ENCODE measurements around the gene CCDC85A.
A peak's percentile ranks its signal among the peaks of the same experiment; 100 is the strongest.

CCDC85A gene

DNA sequence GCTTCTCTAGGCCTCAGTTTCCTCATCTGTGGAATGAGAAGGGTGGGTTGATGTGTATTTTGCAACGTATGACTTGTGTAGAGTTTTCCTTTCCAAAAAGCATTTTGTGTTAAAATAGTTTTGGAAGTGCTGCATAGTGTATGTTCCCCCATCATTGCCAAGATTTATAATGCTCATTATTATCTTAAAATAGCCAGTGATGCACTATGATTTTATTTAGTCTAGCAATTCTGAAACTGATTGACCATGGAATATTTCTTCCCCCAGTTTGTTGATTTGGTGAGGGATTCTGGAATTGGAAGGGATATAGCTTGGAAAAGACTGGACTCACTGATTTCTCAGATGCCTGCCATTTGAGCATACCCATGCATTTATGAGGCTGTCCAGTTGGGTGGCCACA is 130.6 kb downstream of the CCDC85A start:
- no peak for DNase-seq

DNA sequence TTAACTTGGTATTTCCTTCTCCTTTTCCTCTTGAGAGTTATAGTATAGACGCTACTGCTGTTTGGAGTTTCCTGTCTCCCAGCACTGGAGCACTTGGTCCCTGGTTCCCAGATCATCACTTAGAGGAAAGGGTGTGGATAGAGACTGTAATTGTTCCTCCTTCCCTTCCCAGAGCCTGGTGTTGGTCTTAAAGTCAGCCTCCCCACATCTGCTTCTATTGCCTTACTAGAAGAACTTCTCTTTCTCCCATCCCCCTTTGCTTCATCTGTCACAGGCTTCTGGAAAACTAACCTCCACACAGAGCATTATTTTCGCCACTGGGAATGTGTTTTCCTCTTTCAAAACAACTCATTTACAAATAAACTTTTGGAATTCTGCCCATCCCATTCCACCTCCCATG is 131.0 kb downstream of the CCDC85A start:
- no peak for DNase-seq

DNA sequence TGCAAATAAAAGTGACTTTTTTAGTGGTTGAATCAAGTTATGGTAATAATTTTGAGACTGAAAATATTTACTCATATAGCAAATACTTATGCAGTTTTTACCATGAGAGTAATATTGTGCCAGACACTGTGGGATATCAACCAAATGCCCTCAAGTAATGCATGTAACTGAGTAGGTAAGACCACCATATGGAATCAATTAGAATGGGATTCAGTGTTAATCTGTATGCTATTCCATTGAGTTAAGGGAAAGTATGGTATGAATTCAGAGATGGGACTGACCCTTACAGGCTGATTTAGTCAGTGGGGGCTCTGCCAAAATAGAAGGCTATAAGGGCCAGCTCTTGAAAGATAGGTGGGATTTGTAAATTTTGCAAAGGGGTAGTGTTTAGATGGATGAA is 131.6 kb downstream of the CCDC85A start:
- DNase-seq, result no peak

DNA sequence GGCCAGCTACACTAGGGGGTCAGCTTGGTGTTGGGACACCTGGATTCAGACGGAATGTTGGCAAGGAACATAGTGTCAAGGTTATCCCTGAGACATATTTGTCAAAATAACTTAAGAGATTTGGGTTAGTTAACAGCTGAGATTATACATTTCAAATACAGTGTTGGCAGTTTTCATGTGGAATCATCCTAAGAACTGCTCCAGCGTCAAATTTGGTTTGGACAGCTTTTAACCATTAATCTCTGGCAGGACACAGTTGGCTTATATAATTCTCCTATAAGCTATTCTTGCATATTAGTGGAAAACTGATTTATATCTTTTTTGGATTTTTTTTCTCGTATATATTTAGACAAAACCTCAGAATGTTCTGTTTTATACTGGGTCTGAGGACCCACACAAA is 132.2 kb downstream of the CCDC85A start:
- DNase-seq, result no peak

DNA sequence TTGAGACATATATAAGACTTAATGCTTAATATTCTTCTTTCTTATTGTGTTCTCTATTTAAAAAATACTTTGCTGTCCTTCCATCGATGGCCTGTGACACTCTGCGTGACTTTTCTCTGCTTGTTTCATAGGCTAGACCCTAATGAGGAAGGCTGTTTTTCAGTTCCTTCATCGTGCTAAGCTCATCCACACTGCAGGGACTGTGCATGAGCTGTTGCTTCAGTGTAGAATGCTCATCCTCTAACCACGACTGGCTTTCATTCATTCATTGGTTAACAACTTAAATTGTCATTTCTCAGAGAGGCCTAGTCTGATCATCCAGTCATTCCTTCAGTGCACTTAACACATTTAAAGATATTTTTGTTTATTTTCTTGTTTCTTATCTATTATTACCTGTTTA is 134.4 kb downstream of the CCDC85A start:
- DNase-seq, result no peak

DNA sequence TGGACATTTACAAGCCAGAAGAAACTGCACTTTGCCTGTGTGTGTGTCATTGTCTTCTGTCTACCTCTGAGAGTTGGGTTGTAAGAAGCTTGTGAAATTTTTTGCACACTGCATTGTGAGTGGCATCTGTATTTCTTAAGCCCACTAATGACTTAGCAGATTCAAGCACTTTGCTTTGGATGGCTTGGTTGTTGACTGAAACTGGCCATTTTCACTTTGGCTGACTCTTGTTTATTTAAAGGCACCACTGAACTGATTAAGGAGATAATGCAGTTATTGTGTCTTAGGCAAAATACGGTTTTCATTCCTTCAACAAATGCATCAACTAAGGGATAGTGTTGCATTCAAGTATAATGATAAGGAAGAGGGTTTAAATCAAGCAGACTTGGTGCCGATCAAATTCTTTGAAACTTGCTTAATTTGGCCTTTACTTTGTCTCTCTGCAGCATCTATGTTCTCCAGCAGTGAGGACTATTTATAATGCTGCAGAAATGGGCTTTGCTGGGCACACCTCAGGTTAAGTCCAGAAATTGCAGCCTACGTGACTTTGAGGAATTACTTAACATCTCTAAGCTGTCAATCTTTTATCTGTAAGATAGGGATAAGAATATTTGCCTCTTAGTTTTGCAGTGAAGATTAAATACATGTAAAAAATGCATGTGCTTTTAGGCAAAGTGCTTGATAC is 142.0 kb downstream of the CCDC85A start:
- no peak for DNase-seq

DNA sequence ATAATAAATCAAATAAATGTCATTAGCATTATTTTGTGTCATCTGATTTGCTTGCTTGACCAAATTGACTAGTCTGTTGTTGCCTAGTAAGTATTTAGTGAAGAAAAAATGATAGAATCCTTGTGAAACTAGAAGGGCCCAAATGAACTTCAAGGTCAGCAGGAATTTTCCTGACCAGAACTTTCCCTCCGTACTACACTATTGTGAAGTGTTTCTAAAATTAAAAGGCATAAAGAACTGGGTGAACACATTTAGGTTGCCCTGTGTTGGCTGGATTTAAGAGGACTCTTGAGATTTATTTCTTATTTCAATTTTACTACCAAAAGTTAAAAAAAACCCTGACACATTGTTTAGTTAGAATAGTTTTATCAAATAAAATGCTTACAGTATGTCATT is 142.6 kb downstream of the CCDC85A start:
- DNase-seq, result no peak

DNA sequence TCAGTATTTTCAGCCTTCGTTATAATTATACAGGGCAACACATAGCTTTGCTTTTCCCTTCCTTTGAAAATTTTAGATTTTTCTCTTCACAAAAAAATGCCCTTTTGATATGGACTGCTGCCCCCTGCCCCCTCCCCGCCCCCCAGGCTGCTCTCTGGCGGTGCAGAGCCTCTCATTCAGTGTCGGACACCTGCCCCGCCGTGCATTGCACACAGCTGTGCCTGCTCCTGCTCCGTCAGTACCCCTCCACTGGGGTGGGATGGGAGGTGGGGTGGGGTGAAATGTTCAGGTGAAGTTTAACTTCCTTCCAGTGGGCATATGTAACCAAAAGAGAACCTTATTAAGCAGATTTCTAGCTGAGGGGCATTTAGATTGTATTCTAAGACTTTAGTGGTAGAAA is 148.0 kb downstream of the CCDC85A start:
- DNase-seq, result no peak

DNA sequence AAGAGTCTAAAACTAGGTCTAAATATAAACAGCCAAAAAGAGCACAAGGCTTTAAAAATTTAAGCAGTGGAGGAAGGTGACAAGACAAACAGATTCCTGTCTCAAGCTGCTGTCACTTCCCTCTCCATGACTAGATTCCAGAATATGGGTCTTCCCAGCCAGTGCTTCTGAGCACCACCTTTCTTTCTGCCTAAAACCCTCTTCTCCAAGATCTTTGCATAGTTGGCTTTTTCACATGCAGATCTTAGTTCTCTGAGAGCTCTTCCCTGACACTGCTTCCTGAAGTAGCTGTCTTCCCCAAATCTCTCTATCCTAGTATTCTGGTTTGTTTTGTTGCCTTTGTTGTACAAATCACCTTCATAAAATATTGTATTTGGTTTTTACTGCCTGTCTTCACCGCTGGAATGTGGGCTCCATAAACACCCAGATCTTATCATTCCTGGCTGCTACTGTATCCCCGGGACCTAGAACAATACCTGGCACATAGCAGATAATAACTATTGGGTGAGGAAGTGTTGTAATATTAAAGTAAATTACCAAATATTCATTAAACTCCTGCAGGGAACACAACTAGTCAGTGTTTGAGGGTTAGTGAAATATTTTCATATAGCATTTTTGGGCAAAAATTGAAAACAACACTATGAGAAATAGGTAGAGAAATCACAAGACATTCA is 150.2 kb downstream of the CCDC85A start:
- DNase-seq, result peak; percentile 6

DNA sequence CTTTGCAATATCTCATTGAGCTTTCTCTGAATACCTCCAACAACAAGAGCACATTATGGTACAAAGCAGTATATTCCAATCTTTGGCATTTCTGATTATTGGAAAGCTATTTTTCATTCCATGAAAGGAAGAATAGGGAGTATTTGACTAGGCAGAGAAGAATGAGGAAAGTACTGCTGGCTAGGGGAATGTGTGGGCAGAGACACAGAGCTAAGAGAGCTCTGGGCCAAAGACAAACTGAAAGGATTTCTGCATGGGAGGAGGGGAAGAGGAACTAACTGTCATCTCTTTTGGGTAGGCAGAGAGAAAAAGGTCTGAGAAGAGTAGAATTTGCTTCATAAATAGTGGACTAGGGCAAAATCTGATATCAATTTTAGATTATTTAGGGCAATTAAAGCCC is 150.8 kb downstream of the CCDC85A start:
- DNase-seq, result peak; percentile 53

DNA sequence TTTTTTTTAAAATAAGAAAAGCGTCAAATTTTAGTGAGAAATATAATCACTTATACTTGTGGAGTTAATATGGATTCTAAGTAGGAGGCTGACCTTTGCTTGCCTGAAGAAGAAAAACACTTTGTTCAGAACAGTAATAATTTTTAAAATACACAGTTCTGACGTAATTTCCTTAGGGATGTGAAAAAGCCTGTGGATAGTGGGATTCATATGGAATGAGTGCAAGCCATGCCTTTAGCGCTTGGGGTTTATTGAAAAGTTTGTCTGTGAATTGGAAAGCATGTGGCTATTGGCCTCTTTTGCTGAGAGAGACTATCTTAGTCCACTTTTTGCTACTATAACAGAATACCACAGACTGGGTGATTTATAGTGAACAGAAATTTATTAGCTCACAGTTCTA is 151.3 kb downstream of the CCDC85A start:
- no peak for DNase-seq

DNA sequence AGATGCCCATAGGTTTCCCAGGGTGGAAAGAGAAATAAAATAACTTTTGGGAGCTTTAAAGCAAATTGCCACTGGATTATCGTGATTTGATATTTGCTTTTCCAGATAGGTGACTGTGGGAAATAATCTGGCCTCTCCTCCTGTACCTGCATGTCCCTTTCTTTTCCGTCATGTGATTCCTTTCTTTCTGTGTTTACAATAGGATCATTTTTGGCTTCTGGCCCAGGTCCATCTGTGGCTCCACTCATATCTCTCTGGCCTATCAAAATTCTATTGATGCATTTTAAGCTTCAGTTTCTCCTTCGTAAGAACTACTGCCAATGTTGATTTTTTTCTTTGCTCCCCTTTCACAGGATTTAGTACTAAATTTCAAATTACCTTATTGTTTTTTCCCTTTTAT is 153.6 kb downstream of the CCDC85A start:
- DNase-seq, result no peak

DNA sequence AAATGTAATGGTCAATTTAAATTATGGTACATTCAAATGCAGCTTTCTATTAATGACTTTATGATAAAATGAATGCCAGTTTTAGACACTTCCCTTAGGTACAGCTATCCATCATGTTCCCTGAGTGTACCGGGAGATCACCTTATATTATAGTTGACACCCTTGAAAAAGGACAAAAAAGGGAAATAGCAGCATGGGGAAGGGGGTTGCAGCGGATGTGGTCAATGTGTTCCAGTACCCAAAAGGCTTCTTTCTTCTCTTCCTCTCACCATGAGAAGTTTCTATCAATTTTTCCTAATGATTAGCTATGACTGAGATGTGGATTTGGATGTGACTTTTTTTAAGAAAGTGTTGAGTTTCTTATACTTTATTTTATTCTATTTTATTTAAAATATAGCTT is 154.4 kb downstream of the CCDC85A start:
- DNase-seq, result no peak

DNA sequence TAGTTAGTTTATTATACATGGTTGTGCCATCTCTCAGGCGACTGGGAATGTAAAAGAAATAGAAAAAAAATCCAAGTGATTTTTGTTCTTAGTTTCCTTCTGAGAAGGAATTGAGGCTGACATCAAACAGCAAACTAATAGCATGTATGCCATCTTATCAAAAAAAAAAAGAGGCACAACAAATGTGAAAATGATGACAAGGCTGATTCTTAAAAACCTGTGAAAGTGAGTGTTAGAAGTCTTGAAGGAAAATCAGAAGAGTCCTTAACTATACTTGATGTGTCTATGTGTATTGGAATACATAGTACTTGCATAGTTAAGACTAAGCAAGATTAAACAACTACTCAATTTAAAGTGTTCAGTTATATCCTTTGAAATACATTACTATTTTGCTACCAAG is 161.0 kb downstream of the CCDC85A start:
- no peak for DNase-seq

DNA sequence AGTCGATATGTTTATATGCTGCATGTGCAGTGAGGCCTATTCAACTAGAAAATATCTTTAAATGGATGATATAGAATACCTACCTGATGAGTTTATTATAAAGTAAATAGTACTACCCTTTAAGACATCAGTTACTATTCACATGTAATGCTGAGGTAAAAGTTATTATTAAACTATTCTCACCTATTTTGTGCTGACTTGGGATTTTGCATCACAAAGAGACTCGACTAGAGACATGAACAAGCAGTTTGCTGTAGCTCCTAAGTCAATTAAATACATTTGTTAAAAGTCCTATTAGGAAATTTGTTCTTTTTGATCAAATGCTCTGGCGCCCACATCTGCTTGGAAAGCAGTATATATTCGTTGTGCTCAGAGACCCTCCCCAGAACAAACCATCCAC is 164.1 kb downstream of the CCDC85A start:
- no peak for DNase-seq

DNA sequence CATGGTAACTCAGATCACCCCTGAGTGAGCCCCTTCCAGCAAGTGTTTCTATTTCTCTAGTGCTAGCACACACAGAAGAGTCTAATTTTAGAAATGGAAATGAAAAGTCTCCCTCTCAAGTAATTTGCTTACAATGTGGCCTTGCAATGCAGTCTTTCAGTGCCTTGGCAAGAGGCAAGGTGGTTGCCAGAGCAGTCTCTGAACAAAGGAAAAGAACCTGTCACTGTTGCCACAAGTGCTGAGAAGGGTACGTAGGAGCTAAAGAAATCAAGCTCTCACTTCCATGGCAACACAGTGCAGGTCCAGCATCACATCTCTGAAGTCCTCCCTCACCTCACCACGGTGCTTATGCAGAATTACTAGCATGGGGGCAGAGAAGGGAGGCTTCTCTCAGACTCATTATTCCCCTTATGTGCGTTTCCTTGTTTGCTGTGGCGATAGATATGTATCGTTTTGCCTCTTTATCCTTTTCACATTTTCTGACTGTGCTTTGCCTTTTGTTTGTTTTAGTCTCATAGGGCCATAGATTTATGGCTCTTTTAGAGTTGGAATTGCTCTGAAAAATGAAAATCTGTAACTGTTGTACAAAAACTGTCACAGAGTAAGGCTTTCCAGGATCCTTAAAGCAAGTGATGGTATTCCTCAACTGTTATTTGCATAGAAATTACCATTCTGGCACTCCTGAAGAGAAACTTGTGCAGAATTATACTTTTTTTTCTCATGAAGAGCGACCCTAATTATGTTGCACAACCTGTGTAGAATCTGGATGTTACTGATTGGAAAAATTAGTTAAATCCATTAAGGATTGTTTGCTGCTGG is 164.8 kb downstream of the CCDC85A start:
- no peak for DNase-seq

DNA sequence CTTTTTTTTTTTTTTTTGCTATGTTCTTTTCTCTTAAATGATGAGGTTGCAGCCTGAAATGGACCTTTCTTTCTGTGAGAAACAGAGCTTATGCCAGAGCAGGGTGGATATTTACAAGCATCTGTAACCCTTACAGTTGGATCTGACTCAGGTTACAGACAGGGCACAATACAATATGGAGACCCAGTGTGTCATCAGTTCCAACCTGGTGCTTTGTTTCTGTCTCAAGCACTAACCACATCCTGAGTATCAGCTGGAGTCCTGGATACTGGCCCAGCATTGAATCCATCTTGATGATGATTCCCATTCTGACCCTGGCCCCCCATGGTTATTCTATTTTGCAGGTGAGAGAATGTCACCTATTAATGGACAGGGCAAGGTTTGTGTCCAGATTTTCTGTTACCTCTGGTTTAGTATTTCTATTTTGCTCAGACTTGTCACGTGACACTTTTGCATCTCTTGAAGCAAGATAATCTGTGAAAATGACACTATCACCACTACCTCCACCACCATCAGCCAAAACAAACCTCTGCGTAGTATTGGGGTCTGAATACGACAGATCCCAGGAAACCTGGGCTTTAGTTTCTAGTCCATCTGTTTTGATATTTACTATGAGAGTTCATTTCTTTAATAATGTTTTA is 174.0 kb downstream of the CCDC85A start:
- DNase-seq, result no peak

DNA sequence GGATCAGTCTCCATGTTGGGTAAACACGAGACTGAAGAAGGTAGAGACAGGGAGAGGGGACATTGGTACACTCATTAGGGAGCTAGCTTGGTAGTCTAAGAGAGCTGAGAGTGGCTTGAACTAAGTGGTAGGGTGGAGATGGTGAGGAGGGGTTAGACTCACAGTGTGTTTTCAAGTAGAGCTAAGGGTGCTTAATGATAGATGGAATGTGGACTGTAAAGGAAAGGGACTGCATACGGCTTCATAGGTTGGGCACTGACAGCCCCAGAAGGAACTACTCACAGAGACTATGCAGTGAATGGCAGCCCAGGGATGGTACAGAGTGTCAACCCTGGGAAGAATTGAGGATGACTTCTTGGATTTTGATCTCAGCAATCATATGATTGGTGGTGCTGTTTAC is 178.1 kb downstream of the CCDC85A start:
- DNase-seq, result no peak

DNA sequence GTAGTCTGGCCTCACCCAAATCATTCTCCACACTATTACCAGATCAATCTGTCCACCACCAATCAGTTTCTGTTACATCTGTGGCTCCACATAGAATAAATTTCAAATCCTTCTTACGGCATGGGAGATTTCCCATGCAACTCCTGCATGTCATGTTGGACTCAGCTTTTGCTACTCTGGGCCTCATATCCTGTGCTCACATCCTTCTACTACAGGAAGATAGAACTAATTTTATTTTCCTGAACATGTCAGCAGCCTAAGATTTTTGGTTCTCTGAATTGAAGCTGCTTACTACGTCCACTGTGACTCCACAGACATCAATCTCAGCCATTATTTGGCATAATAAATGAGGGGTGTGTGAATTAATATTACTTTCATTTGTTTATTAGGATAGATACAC is 181.1 kb downstream of the CCDC85A start:
- no peak for DNase-seq

DNA sequence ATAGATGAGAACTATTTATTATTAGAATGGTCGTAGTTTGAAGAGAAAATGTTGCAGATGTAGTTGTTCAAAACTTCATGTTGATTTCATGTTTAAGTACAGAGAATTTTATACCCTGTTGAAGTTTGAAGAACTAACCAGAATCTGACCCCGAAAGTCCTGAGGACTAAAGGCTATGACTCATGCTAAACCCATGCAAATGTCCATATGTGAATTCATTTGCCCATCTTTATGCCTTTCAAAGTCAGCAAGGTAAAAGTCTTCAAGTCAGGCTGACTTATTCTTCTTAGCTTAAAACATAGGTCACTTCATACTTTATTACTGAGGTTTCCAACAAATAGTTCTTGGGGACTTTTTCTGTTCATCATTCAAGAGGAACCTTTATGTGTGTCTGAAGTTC is 185.5 kb downstream of the CCDC85A start:
- DNase-seq, result peak; percentile 40

DNA sequence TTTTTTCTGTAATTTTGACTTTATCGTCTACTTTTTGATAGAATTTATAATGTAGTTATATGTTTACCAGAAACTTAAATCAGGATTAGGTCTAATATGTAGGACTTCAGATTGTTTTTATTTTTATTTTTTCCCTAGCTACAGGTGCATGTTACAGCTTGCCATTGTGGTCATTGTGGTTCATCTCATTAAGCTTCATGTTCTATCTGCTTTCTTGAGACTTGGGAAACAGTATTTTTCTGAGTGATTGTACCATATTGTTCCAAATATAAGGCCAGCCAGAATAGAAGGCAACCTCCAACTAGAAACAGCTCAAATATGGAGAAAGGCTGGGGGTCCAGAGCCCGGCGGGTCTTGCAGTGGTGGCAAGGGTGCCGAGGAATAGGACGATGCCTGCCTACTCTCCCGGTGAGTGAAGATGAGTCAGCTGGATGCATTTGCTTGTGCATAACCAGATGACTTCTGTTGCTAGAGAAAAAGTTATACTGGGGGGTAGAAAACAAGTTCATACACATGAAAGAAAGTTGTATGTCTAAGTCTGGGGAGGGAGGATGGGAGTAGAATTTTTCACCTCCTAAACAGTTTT is 188.4 kb downstream of the CCDC85A start:
- peak; percentile 6 for DNase-seq

DNA sequence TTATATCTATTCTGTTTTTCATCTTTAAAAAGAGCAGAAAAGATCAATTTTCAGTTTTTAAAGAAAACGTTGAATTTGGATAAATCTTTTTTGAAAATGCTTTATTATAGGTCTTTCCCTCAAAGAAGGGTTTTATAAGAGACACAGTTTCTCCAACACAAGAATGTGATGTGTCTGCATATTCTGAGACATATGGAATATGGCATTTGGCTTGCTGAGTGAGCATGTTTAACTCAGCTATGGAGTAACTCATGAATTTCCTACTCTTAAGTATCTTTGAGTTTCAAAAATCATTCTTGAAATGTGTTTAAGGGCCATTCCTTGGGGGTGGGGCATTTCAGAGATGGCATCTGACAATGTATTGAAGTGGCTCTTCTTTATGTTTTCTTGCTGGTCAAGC is 191.5 kb downstream of the CCDC85A start:
- DNase-seq, result no peak

Measured in NCI-H226 (cell line).